AG09309 (cell line): ENCODE results near the gene SMAD4.

ENCODE experiments used
- DNase-seq: peaks from one replicate; pipeline ENCODE4 v3.0.0-alpha.2; 2010; ENCODE audit warnings: low read depth
- H3K4me3 ChIP-seq: 2 replicates; pipeline ENCODE4 v1.5.1; 2011; ENCODE audit warnings: mild to moderate bottlenecking, low read depth, low read length, moderate library complexity; ENCODE audit not compliant: control insufficient read depth
- TF ChIP-seq, protein P1 (sequence below): IDR thresholded peaks from 2 replicates; pipeline ENCODE4 v1.5.1; 2011; ENCODE audit warnings: mild to moderate bottlenecking, low read depth, low read length, inconsistent platforms; ENCODE audit not compliant: insufficient read depth, control insufficient read depth; ENCODE audit errors: missing control alignments

The SMAD4 gene

DNA sequence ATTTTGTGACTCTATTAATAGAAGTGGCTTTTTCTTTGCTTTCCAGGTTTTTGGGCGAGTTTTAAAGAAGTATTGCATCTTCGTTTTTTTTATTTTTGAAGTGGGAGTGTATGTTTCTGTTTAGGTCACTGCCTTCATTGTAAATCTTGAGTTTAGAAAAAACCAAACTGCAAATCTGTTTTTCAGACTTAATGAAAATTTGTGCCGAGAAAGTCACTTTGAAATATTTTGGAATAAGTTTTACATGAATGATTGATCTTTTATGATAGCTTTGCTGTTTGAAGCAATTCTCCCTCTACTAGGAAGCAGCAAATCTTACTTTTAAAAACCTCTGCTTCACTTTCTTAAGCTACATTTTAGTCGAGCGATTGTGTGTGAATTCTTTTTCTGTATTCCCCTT is 2.2 kb downstream of the SMAD4 start:
- H3K4me3 ChIP-seq = peak overlapping the region; percentile 11
- TF ChIP-seq, protein P1, sequence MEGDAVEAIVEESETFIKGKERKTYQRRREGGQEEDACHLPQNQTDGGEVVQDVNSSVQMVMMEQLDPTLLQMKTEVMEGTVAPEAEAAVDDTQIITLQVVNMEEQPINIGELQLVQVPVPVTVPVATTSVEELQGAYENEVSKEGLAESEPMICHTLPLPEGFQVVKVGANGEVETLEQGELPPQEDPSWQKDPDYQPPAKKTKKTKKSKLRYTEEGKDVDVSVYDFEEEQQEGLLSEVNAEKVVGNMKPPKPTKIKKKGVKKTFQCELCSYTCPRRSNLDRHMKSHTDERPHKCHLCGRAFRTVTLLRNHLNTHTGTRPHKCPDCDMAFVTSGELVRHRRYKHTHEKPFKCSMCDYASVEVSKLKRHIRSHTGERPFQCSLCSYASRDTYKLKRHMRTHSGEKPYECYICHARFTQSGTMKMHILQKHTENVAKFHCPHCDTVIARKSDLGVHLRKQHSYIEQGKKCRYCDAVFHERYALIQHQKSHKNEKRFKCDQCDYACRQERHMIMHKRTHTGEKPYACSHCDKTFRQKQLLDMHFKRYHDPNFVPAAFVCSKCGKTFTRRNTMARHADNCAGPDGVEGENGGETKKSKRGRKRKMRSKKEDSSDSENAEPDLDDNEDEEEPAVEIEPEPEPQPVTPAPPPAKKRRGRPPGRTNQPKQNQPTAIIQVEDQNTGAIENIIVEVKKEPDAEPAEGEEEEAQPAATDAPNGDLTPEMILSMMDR = no peak
- DNase-seq = no peak

DNA sequence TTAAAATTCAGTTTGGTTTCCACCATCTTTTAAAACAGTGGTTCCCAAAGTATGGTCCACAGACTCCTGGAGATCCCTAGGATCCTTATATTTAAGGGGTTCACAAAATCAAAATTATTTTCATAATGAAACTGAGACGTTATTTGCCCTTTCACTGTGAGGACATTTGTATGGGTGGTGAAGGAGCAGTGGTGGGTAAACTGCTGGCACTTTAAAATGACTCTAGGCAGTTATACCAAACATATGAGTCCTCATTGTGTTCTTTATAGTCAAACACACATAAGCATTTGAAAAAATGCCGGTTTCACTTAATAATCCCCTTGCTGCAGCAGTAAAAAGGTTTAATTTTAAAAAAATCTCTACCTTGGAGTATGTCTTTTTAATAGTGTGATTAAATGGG is 7.2 kb downstream of the SMAD4 start:
- TF ChIP-seq, protein P1 = no peak
- no peak for DNase-seq
- no peak overlapping the region for H3K4me3 ChIP-seq

- DNase-seq = no peak
Measured at GRCh38 chr18:51038110-51038509, 8.1 kb downstream of the SMAD4 start.

GRCh38 chr18:51039138-51040112 is 9.4 kb downstream of the SMAD4 start:
- TF ChIP-seq, protein P1 = no peak
- no peak for DNase-seq
- no peak overlapping the region for H3K4me3 ChIP-seq

More at GRCh38 chr18:51038110-51038509, 8.1 kb downstream of the SMAD4 start:
- TF ChIP-seq, protein P1 = no peak
- H3K4me3 ChIP-seq = no peak overlapping the region

GRCh38 chr18:51041677-51042352 is 11.8 kb downstream of the SMAD4 start:
- no peak overlapping the region for H3K4me3 ChIP-seq
- no peak for DNase-seq
- TF ChIP-seq, protein P1 = no peak

GRCh38 chr18:51044928-51045585 is 15.0 kb downstream of the SMAD4 start:
- H3K4me3 ChIP-seq = no peak overlapping the region
- TF ChIP-seq, protein P1 = no peak
- no peak for DNase-seq
